GM12874 (cell line): ENCODE results near the gene SAPCD2.

Source experiments
- CTCF ChIP-seq: IDR thresholded peaks from 2 replicates; pipeline ENCODE4 v1.5.1; 2011; ENCODE audit warnings: low read depth, mild to moderate bottlenecking, control low read depth, low read length, moderate library complexity; ENCODE audit not compliant: insufficient read depth

The SAPCD2 gene

GRCh38 chr9:137030538-137031527 is 39.5 kb downstream of the SAPCD2 start:
- TF ChIP-seq CTCF: no peak

- TF ChIP-seq CTCF: no peak
These were observed 40.4 kb downstream of the SAPCD2 start for GRCh38 chr9:137030006-137030405.

GRCh38 chr9:137029058-137029936 is 41.1 kb downstream of the SAPCD2 start:
- peak; percentile 97 for TF ChIP-seq CTCF

GRCh38 chr9:137028263-137029057 is 41.9 kb downstream of the SAPCD2 start:
- TF ChIP-seq CTCF: peak; percentile 85

GRCh38 chr9:137027369-137028262 is 42.7 kb downstream of the SAPCD2 start, which contains the start of gene ABCA2:
Gene ABCA2 (minus strand): TSS chr9:137028237. CDS start chr9:137028140, 97 bp downstream.
- TF ChIP-seq CTCF: no peak

- no peak for TF ChIP-seq CTCF
These were observed 43.5 kb downstream of the SAPCD2 start for GRCh38 chr9:137026828-137027227.
